Measurements from ENCODE around the gene GHDC.
"Not testable (repeated sequence)": the region's sequence is repeated elsewhere in the genome, so short reads cannot be mapped to it uniquely, and the experiment has no call there.

Gene GHDC

GRCh38 chr17:42143138-42143537 is 51.2 kb downstream of the GHDC start:
- not testable (repeated sequence) for DNase-seq

- DNase-seq, result no peak
Measured at GRCh38 chr17:42142371-42142896, 51.9 kb downstream of the GHDC start.

GRCh38 chr17:42141382-42141781 is 52.9 kb downstream of the GHDC start:
- no peak for DNase-seq

GRCh38 chr17:42140690-42141089 is 53.6 kb downstream of the GHDC start:
- not testable (repeated sequence) for DNase-seq

Data from CD4-positive, alpha-beta T cell treated with Interleukin-10 for 1 hour (primary cell).